Sigmoid colon (tissue), 4 donors: ENCODE results near the gene PALB2.

Experiments used
- EP300 ChIP-seq, 4 donors: sonication (generic); formaldehyde crosslinking; IDR thresholded peaks; one replicate each; pipeline ENCODE4 v1.6.1; 2017; ENCODE audit warnings: antibody characterized with exemption in 4 of 4
- POLR2A ChIP-seq, 2 donors: fragments of 450-650 bp; IDR thresholded peaks; one replicate each; pipeline ENCODE4 v1.6.1; 2016; ENCODE audit warnings: antibody characterized with exemption in 2 of 2, mild to moderate bottlenecking in 2 of 2, moderate library complexity in 2 of 2
- POLR2AphosphoS5 ChIP-seq, 4 donors: sonication (generic); formaldehyde crosslinking; IDR thresholded peaks; one replicate each; pipeline ENCODE4 v1.6.1; 2017; ENCODE audit warnings: antibody characterized with exemption in 4 of 4
- TF ChIP-seq, protein P1 (sequence below), 4 experiments: fragments of 450-650 bp in 3 of 4; fragments of 200-600 bp in 1 of 4; IDR thresholded peaks; one replicate each; pipeline ENCODE4 v1.5.1; 2016 to 2019; ENCODE audit warnings: antibody characterized with exemption in 4 of 4, mild to moderate bottlenecking in 3 of 4, moderate library complexity in 2 of 4

DNA sequence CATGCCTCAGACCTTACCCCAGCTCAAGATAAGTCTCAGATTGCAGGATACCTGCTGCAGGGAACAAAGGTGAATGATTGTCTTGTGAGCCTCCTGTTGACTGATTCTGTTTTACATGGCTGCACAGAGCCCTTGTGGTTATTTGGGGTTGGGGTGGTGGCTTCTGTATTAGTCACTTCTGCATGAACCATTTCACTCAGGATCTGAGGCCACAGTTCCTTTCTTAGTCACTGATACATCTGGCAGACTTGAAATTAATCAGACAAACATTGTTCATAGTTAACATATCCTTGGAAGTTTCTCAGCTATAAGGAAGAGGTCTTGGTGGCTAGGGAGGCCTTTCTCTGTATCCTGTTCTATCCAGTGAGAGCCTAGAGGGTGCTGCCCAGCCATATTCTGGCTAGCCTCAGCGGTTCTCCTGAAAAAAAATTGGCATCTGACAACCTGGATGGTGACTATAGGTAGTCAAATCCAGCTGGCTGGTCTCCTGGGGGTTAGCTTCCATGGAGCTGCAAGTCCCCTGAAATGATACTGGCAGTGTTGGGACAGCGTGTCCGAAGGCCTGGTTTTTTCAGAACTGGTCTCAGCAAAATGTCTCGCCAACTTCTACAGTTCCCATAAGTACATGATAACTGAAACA is 29.1 kb upstream of the PALB2 start:
- TF ChIP-seq, protein P1, sequence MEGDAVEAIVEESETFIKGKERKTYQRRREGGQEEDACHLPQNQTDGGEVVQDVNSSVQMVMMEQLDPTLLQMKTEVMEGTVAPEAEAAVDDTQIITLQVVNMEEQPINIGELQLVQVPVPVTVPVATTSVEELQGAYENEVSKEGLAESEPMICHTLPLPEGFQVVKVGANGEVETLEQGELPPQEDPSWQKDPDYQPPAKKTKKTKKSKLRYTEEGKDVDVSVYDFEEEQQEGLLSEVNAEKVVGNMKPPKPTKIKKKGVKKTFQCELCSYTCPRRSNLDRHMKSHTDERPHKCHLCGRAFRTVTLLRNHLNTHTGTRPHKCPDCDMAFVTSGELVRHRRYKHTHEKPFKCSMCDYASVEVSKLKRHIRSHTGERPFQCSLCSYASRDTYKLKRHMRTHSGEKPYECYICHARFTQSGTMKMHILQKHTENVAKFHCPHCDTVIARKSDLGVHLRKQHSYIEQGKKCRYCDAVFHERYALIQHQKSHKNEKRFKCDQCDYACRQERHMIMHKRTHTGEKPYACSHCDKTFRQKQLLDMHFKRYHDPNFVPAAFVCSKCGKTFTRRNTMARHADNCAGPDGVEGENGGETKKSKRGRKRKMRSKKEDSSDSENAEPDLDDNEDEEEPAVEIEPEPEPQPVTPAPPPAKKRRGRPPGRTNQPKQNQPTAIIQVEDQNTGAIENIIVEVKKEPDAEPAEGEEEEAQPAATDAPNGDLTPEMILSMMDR (IDR thresholded peaks at IDR 0.05) = no peak
- TF ChIP-seq EP300 (IDR thresholded peaks at IDR 0.05) (no peak), POLR2A (IDR thresholded peaks at IDR 0.05) (no peak), POLR2AphosphoS5 (IDR thresholded peaks at IDR 0.05) (no peak)
